Subcutaneous adipose tissue (tissue), 4 donors: ENCODE data around the gene SLK. TPM values are rescaled to one million over a fixed set of nuclear protein-coding genes. Genes with fewer than 3 reads are reported as not detected.

Experiments
- CTCF ChIP-seq: fragments of 450-650 bp; IDR thresholded peaks from one replicate; pipeline ENCODE4 v1.5.1; 2016; ENCODE audit warnings: low read depth, mild to moderate bottlenecking, control low read depth, antibody characterized with exemption, moderate library complexity
- total RNA-seq, 4 donors: library from RNA; depleted of rRNA; stranded (reverse); fragments of >200 nt; gene quantifications; one replicate each; pipeline ENCODE4 v1.1.0, GENCODE V29; 2016

The SLK gene
- total RNA-seq, 4 donors from 2014 or later: 47.4 to 73.5 (median 65.9) TPM

- no peak for TF ChIP-seq CTCF
Measured at GRCh38 chr10:103922659-103923058, 44.3 kb upstream of the SLK start.

GRCh38 chr10:103923502-103923901 is 43.4 kb upstream of the SLK start:
- TF ChIP-seq CTCF: no peak

- no peak for TF ChIP-seq CTCF
Measured at GRCh38 chr10:103925591-103925990, 41.3 kb upstream of the SLK start.

GRCh38 chr10:103926722-103927319 is 40.1 kb upstream of the SLK start:
- no peak for TF ChIP-seq CTCF

GRCh38 chr10:103928784-103929183 is 38.2 kb upstream of the SLK start:
- TF ChIP-seq CTCF: no peak

- TF ChIP-seq CTCF: no peak
Measured at GRCh38 chr10:103929381-103929921, 37.5 kb upstream of the SLK start.

GRCh38 chr10:103930449-103930848 is 36.5 kb upstream of the SLK start:
- TF ChIP-seq CTCF: no peak
